ENCODE measurements around the gene SPNS1. TPM values are rescaled to one million over a fixed set of nuclear protein-coding genes. Genes with fewer than 3 reads are reported as not detected.
A peak's percentile ranks its signal among the peaks of the same experiment; 100 is the strongest.

SPNS1 gene
- total and polyA plus RNA-seq, 2 of the 8 experiments (the other 6 are each of a cell fraction or from before 2014, with no cell fraction given) = 48.8 to 66.9 TPM

DNA sequence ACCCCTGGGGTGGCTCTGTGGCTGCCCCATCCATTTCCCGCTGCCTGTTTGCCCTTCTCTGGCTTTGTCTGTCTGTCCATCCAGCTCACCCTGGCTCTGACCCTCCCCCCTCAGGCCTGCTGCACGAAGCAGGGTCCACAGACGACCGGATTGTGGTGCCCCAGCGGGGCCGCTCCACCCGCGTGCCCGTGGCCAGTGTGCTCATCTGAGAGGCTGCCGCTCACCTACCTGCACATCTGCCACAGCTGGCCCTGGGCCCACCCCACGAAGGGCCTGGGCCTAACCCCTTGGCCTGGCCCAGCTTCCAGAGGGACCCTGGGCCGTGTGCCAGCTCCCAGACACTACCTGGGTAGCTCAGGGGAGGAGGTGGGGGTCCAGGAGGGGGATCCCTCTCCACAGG is 9.5 kb downstream of the SPNS1 start:
- no peak overlapping the region for H2BK20ac ChIP-seq (ENCODE audit: low read length)
- no peaks in the 10 kb centered on the region for H3K27me3 ChIP-seq (replicated peaks in 1 of 4; ENCODE audit: control insufficient read depth in 3 of 4, extremely low read depth in 1 of 4, insufficient read depth in 3 of 4, low read length in 3 of 4)
- H3K14ac ChIP-seq (ENCODE audit: insufficient read length) = no peak overlapping the region
- no peak overlapping the region for H3K4ac ChIP-seq (replicated peaks; ENCODE audit: insufficient read length, low read depth, low read length)
- no peak overlapping the region for H3K9ac ChIP-seq (replicated peaks in 1 of 4; ENCODE audit: extremely low read depth in 1 of 4, low read depth in 3 of 4, low read length in 3 of 4)
- no peak overlapping the region for H2AFZ ChIP-seq (ENCODE audit: low read length)
- no peak overlapping the region for H3K18ac ChIP-seq (ENCODE audit: extremely low read depth, low read length)
- H3K56ac ChIP-seq (replicated peaks; ENCODE audit: insufficient read length, low read depth, low read length) = no peak overlapping the region
- no peak overlapping the region for H3K27ac ChIP-seq (ENCODE audit: low read depth, low read length)
- H4K8ac ChIP-seq (ENCODE audit: extremely low read depth, insufficient read depth, low read length) = peak overlapping the region; percentile 68; the same call in 1 of the 2 replicates
- FAIRE-seq (no peak), DNase-seq (ENCODE audit: low read depth in 1 of 2, low spot score in 2 of 2) (no peak)
- H4K91ac ChIP-seq (replicated peaks; ENCODE audit: insufficient read length, low read length) = no peak overlapping the region
- no peak overlapping the region for H2BK12ac ChIP-seq (ENCODE audit: low read depth, low read length)
- no peaks in the 10 kb centered on the region for H3K23me2 ChIP-seq (ENCODE audit: low read depth, low read length)
- H4K5ac ChIP-seq (ENCODE audit: insufficient read length, low read depth, low read length) = no peak overlapping the region
- H4K20me1 ChIP-seq (replicated peaks in 1 of 2; ENCODE audit: control insufficient read depth in 1 of 2, insufficient read depth in 2 of 2, low read length in 2 of 2) = no peaks in the 10 kb centered on the region
- no peak overlapping the region for H3K4me2 ChIP-seq (ENCODE audit: insufficient read depth in 1 of 2, low read depth in 2 of 2, low read length in 2 of 2)
- no peak overlapping the region for H2BK5ac ChIP-seq (ENCODE audit: low read depth, low read length)
- no peaks in the 10 kb centered on the region for H3K79me1 ChIP-seq (ENCODE audit: low read depth, low read length)
- H3K79me2 ChIP-seq (ENCODE audit: control insufficient read depth in 1 of 2, insufficient read depth in 2 of 2, low read length in 2 of 2) = no peaks in the 10 kb centered on the region
- 91% methylated on average over 11 of the region's 12 CpGs; no CpG with 5 or more reads in 1 of the 2 experiments for WGBS, 2 experiments (ENCODE audit: extremely low coverage in 1 of 2, insufficient coverage in 1 of 2, insufficient read length in 1 of 2, insufficient replicate concordance in 2 of 2, low coverage in 1 of 2, low lambda C conversion rate in 2 of 2, missing lambda C conversion rate in 1 of 2)
- CTCF ChIA-PET (ENCODE audit: partially characterized antibody) = interaction anchor here (1.0 to 4.0 kb wide), 4 partner anchors 9 to 19 kb away, joined by 3 to 14 read pairs (median 6); no protein-coding TSS in a partner anchor
- H2BK15ac ChIP-seq (ENCODE audit: low read length) = no peak overlapping the region
- H2BK120ac ChIP-seq (replicated peaks; ENCODE audit: low read depth, low read length) = no peak overlapping the region
- POLR2A ChIA-PET (ENCODE audit: partially characterized antibody) = no interaction called here
- H3K36me3 ChIP-seq (ENCODE audit: control insufficient read depth in 2 of 4, insufficient read depth in 4 of 4, low read length in 3 of 4) = peaks cover 0 to 16% (median 4%) of the 10 kb centered on the region in 4 experiments; a peak in 4 of 8 replicates
- H3K9me3 ChIP-seq (ENCODE audit: insufficient read depth in 2 of 2, low read depth in 1 of 2, low read length in 1 of 2) = peaks cover 5 to 7% of the 10 kb centered on the region in 2 experiments; a peak in 2 of 4 replicates
- H3K4me3 ChIP-seq (ENCODE audit: extremely low read depth in 1 of 4, insufficient read depth in 2 of 4, low read depth in 3 of 4, low read length in 4 of 4) = no peak overlapping the region
- H3K4me1 ChIP-seq (replicated peaks in 1 of 4; ENCODE audit: control insufficient read depth in 3 of 4, insufficient read depth in 4 of 4, low read length in 3 of 4) = no peaks in the 10 kb centered on the region
- H2AK5ac ChIP-seq (ENCODE audit: low read depth, low read length) = no peak overlapping the region
- no peak overlapping the region for H3K23ac ChIP-seq (ENCODE audit: insufficient read length)
- TF ChIP-seq SIX5 (IDR thresholded peaks at IDR 0.05; ENCODE audit: low read depth, low read length) (no peak), EP300 (IDR thresholded peaks at IDR 0.05; ENCODE audit: borderline replicate concordance in 1 of 2, low read depth in 2 of 2, low read length in 2 of 2) (no peak), MAFK (IDR thresholded peaks at IDR 0.05; ENCODE audit: low read depth, low read length) (no peak), TCF12 (IDR thresholded peaks at IDR 0.05; ENCODE audit: low read depth, low read length) (no peak), YY1 (IDR thresholded peaks at IDR 0.05; ENCODE audit: low read depth, low read length) (no peak), SUZ12 (IDR thresholded peaks at IDR 0.05; ENCODE audit: low read length) (no peak), SP1 (IDR thresholded peaks at IDR 0.05; ENCODE audit: low read depth, low read length) (no peak), PHF8 (conservative IDR thresholded peaks at IDR 0.05; ENCODE audit: low read depth, low read length) (no peak), HDAC6 (IDR thresholded peaks at IDR 0.05; ENCODE audit: low read depth, low read length) (no peak), ASH2L (IDR thresholded peaks at IDR 0.05; ENCODE audit: low read length) (no peak)
- TF ChIP-seq, protein P1, sequence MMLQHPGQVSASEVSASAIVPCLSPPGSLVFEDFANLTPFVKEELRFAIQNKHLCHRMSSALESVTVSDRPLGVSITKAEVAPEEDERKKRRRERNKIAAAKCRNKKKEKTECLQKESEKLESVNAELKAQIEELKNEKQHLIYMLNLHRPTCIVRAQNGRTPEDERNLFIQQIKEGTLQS (IDR thresholded peaks at IDR 0.05; ENCODE audit: insufficient read depth, low read depth, low read length) = no peak
- TF ChIP-seq, protein P2, sequence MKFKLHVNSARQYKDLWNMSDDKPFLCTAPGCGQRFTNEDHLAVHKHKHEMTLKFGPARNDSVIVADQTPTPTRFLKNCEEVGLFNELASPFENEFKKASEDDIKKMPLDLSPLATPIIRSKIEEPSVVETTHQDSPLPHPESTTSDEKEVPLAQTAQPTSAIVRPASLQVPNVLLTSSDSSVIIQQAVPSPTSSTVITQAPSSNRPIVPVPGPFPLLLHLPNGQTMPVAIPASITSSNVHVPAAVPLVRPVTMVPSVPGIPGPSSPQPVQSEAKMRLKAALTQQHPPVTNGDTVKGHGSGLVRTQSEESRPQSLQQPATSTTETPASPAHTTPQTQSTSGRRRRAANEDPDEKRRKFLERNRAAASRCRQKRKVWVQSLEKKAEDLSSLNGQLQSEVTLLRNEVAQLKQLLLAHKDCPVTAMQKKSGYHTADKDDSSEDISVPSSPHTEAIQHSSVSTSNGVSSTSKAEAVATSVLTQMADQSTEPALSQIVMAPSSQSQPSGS (IDR thresholded peaks at IDR 0.05; ENCODE audit: low read length) = no peak

All from H1 (cell line).